ENCODE results near the gene KIF3A. TPM values are rescaled to one million over a fixed set of nuclear protein-coding genes. Genes with fewer than 3 reads are reported as not detected.

KIF3A gene
- total RNA-seq, 1 experiment from 2014 or later: 12.7 TPM

DNA sequence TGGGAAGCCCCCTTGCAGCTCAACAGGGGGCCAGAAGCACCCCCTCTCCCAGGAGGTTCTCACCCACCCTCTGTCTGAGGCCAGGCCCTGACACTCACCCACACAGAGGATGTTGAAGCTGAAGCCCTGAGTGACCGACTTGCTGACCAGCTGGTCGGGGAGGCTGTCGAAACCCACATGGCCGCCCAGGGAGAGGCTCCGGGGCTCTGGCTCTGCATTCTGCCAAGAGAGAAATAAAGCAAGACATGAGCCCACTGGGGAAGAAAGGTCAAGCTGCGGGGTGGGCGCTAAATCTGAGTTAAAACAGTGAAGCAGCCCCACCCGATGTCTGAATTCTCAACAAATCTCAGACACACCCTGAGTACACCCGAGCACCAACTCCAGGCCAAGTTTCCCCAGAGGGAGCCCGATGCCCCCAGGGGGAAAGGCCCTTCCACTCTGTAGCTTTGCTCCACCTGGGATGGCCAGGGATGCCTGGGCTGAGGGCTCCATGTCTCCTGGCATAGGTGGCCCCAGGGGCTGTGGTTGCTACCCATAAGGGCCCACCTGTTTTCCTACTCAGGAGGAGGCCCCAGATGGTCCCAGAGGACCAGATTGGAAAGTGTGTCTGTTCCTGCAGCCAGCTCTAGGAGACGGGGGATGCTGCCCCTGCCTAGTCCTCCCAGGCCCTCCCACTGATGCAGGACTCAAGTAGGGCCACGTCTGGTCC, 28.1 kb upstream of the KIF3A start:
- TF ChIP-seq POLR2AphosphoS5 (IDR thresholded peaks at IDR 0.05; ENCODE audit: low read depth, low read length): no peak
- no peak for TF ChIP-seq RAD21 (IDR thresholded peaks at IDR 0.05; ENCODE audit: low read depth)
- TF ChIP-seq CEBPB (IDR thresholded peaks at IDR 0.05; ENCODE audit: low read depth): no peak
- no peak for TF ChIP-seq YY1 (IDR thresholded peaks at IDR 0.05; ENCODE audit: extremely low read depth, insufficient replicate concordance, low read depth, low read length)
- no peak for TF ChIP-seq ELF1 (IDR thresholded peaks at IDR 0.05; ENCODE audit: borderline replicate concordance, low read depth)
- TF ChIP-seq JUND (IDR thresholded peaks at IDR 0.05): no peak
- no peak for TF ChIP-seq CBX3 (IDR thresholded peaks at IDR 0.05; ENCODE audit: low read depth)
- TF ChIP-seq POLR2A (IDR thresholded peaks at IDR 0.05; ENCODE audit: borderline replicate concordance, extremely low read depth, insufficient read depth, insufficient read length): no peak
- TF ChIP-seq ZFX (IDR thresholded peaks at IDR 0.05): no peak
- TF ChIP-seq, protein P1, sequence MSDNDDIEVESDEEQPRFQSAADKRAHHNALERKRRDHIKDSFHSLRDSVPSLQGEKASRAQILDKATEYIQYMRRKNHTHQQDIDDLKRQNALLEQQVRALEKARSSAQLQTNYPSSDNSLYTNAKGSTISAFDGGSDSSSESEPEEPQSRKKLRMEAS (IDR thresholded peaks at IDR 0.05): no peak
- TF ChIP-seq EZH2phosphoT487 (IDR thresholded peaks at IDR 0.05; ENCODE audit: borderline replicate concordance): no peak
- no peak for TF ChIP-seq ZNF274 (IDR thresholded peaks at IDR 0.05; ENCODE audit: low read depth, low read length)
- no peak for TF ChIP-seq FOSL1 (IDR thresholded peaks at IDR 0.05; ENCODE audit: low read depth)
- TF ChIP-seq, protein P2, sequence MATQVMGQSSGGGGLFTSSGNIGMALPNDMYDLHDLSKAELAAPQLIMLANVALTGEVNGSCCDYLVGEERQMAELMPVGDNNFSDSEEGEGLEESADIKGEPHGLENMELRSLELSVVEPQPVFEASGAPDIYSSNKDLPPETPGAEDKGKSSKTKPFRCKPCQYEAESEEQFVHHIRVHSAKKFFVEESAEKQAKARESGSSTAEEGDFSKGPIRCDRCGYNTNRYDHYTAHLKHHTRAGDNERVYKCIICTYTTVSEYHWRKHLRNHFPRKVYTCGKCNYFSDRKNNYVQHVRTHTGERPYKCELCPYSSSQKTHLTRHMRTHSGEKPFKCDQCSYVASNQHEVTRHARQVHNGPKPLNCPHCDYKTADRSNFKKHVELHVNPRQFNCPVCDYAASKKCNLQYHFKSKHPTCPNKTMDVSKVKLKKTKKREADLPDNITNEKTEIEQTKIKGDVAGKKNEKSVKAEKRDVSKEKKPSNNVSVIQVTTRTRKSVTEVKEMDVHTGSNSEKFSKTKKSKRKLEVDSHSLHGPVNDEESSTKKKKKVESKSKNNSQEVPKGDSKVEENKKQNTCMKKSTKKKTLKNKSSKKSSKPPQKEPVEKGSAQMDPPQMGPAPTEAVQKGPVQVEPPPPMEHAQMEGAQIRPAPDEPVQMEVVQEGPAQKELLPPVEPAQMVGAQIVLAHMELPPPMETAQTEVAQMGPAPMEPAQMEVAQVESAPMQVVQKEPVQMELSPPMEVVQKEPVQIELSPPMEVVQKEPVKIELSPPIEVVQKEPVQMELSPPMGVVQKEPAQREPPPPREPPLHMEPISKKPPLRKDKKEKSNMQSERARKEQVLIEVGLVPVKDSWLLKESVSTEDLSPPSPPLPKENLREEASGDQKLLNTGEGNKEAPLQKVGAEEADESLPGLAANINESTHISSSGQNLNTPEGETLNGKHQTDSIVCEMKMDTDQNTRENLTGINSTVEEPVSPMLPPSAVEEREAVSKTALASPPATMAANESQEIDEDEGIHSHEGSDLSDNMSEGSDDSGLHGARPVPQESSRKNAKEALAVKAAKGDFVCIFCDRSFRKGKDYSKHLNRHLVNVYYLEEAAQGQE (IDR thresholded peaks at IDR 0.05; ENCODE audit: low read depth): no peak
- Histone ChIP-seq H2AFZ (ENCODE audit: low read depth, low read length, poor library complexity, severe bottlenecking) (no peak overlapping the region), H3K27me3 (ENCODE audit: insufficient read depth, low read length) (no peaks in the 10 kb centered on the region), H3K79me2 (ENCODE audit: insufficient read depth, low read length) (peaks cover 7% of the 10 kb centered on the region; the same call in 1 of the 2 replicates), H3K27ac (ENCODE audit: low read depth, low read length) (no peak overlapping the region), H3K4me2 (ENCODE audit: low read length) (no peak overlapping the region), H3K9ac (ENCODE audit: low read length) (no peak overlapping the region), H3K9me2 (ENCODE audit: insufficient read depth) (no peaks in the 10 kb centered on the region), H3K36me3 (ENCODE audit: control insufficient read depth in 1 of 2, insufficient read depth in 2 of 2, low read length in 2 of 2) (peaks cover 4 to 5% of the 10 kb centered on the region in 2 experiments; a peak in 2 of 4 replicates), H4K20me1 (ENCODE audit: insufficient read depth) (no peaks in the 10 kb centered on the region), H3K9me3 (ENCODE audit: control insufficient read depth in 1 of 2, insufficient read depth in 1 of 2, low read depth in 1 of 2, low read length in 2 of 2) (no peaks in the 10 kb centered on the region), H3K4me1 (ENCODE audit: control insufficient read depth in 1 of 2, insufficient read depth in 2 of 2, low read length in 2 of 2) (no peaks in the 10 kb centered on the region), H3K4me3 (replicated peaks in 1 of 2; ENCODE audit: low read depth in 1 of 2, low read length in 2 of 2) (no peak overlapping the region)
- no peak for DNase-seq (ENCODE audit: low read depth, low spot score)
- BruUV-seq (replicated peaks): no TSS peak
- ChIA-PET RAD21 (ENCODE audit: low non-redundant PET in 1 of 2, low total read pairs in 2 of 2, uncharacterized antibody in 2 of 2, unreplicated experiment in 2 of 2) (no interaction called here), CTCF (interaction anchor here (0.6 to 1.2 kb wide), 2 partner anchors 239 to 482 kb away, joined by 3 to 4 read pairs; no protein-coding TSS in a partner anchor), POLR2A (no interaction called here)
- intact Hi-C loops (cut with micrococcal nuclease): no loop called here
- ATAC-seq: no peak
